Measurements from ENCODE around the gene PIK3R3. TPM values are rescaled to one million over a fixed set of nuclear protein-coding genes. Genes with fewer than 3 reads are reported as not detected.
A peak's percentile ranks its signal among the peaks of the same experiment; 100 is the strongest.

PIK3R3 gene
- total RNA-seq, 1 experiment from 2014 or later = 10.4 TPM

DNA sequence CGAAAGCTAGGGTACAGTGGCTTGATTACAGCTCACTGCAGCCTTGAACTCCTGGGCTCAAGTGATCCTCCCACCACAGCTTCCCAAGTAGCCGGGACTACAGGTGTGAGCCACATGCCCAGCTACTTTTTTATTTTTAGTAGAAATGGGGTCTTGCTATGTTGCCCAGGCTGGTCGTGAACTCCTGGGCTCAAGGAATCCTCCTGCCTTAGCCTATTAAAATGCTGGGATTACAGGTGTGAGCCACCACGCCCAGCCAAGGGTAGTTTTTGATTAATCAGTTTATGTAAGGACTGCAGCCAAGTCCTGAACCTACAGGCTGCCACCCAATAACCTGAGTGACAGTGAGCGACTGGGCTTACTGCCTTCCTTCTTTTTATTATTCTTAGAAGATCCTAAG lies 88.3 kb downstream of the PIK3R3 start:
- no peaks in the 10 kb centered on the region for H3K9me2 ChIP-seq (replicated peaks; ENCODE audit: insufficient read depth, low read length)
- H3K9ac ChIP-seq (ENCODE audit: low read length) = peak overlapping the region; percentile 36
- peaks cover 78% of the 10 kb centered on the region for H3K4me1 ChIP-seq (ENCODE audit: low read length)
- no peak overlapping the region for H2AFZ ChIP-seq (ENCODE audit: low read length)
- no peak for DNase-seq
- peak overlapping the region; percentile 96 for H3K27ac ChIP-seq (ENCODE audit: low read length)
- H3K27me3 ChIP-seq (ENCODE audit: low read length) = no peaks in the 10 kb centered on the region
- H3K9me3 ChIP-seq (ENCODE audit: low read length) = no peaks in the 10 kb centered on the region
- H3K79me2 ChIP-seq (ENCODE audit: low read length) = no peaks in the 10 kb centered on the region
- H4K20me1 ChIP-seq (ENCODE audit: insufficient read depth, low read depth, low read length) = no peaks in the 10 kb centered on the region
- H3K4me2 ChIP-seq (ENCODE audit: low read depth, low read length, poor library complexity, severe bottlenecking) = peak overlapping the region; percentile 72
- H3K4me3 ChIP-seq (ENCODE audit: low read length) = peak overlapping the region; percentile 17; the same call in 1 of the 2 replicates
- H3K36me3 ChIP-seq (ENCODE audit: insufficient read depth, low read length) = peaks cover 8% of the 10 kb centered on the region; the same call in 1 of the 2 replicates

DNA sequence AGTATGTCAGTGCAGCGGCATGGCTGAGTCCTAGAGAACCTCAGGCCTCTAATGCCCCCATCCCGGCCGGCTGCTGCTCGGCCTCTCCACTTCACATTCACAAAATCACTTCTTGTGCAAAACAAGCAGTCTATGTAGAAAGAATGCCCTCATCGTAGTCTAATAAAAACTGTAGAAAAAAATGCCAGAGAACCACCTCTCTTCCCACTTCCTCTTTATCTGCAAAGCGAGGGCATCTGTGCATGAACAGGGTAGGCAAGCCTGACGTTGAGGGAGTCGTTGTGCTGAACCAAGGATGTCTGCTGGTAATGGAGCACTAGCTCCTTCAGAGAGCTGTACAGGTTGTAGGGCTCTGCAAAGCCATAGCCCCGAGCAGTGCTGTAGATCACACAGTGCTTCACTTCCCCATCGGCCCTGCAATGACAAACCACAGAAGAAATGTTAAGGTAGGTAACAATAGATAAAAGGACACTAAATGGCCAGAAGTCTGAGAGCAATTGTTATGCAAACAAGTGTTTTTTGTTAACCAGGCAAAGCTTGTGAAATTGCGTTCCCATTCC lies 88.9 kb downstream of the PIK3R3 start:
- peaks cover 79% of the 10 kb centered on the region for H3K4me1 ChIP-seq (ENCODE audit: low read length)
- no peaks in the 10 kb centered on the region for H3K9me2 ChIP-seq (replicated peaks; ENCODE audit: insufficient read depth, low read length)
- no peaks in the 10 kb centered on the region for H3K27me3 ChIP-seq (ENCODE audit: low read length)
- H4K20me1 ChIP-seq (ENCODE audit: insufficient read depth, low read depth, low read length) = no peaks in the 10 kb centered on the region
- peak overlapping the region; percentile 11 for H3K4me3 ChIP-seq (ENCODE audit: low read length)
- no peaks in the 10 kb centered on the region for H3K9me3 ChIP-seq (ENCODE audit: low read length)
- H2AFZ ChIP-seq (ENCODE audit: low read length) = no peak overlapping the region
- peak overlapping the region; percentile 72 for H3K4me2 ChIP-seq (ENCODE audit: low read depth, low read length, poor library complexity, severe bottlenecking)
- H3K9ac ChIP-seq (ENCODE audit: low read length) = peak overlapping the region; percentile 61
- DNase-seq = peak; percentile 97
- no peaks in the 10 kb centered on the region for H3K79me2 ChIP-seq (ENCODE audit: low read length)
- H3K36me3 ChIP-seq (ENCODE audit: insufficient read depth, low read length) = peaks cover 8% of the 10 kb centered on the region; the same call in 1 of the 2 replicates
- peak overlapping the region; percentile 96 for H3K27ac ChIP-seq (ENCODE audit: low read length)

DNA sequence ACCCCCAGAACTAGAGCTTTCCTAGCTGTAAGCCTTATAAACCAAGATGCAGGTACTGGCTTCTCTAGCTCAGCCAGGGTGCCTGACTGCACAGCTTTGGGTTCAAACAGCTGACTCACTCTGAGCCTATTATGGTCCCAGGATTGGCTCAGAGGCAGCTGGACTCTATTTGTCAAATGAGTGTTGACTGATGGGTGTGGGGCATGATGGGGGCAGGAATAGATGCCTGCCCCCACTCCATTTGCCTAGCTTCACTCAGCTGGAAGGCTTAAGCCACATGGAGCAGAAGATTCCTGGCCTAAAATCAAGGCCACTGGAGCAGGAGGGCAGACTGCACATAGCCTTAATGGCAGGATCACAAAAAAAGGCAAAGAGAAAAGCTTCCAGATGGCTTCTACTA lies 90.5 kb downstream of the PIK3R3 start:
- Histone ChIP-seq H3K9ac (ENCODE audit: low read length) (peak overlapping the region; percentile 61), H3K4me1 (ENCODE audit: low read length) (peaks cover 89% of the 10 kb centered on the region), H4K20me1 (ENCODE audit: insufficient read depth, low read depth, low read length) (no peaks in the 10 kb centered on the region), H3K27me3 (ENCODE audit: low read length) (no peaks in the 10 kb centered on the region), H3K9me3 (ENCODE audit: low read length) (no peaks in the 10 kb centered on the region), H3K4me2 (ENCODE audit: low read depth, low read length, poor library complexity, severe bottlenecking) (peak overlapping the region; percentile 72), H3K36me3 (ENCODE audit: insufficient read depth, low read length) (peaks cover 8% of the 10 kb centered on the region; the same call in 1 of the 2 replicates), H3K27ac (ENCODE audit: low read length) (peak overlapping the region; percentile 96), H3K4me3 (ENCODE audit: low read length) (peak overlapping the region; percentile 11; the same call in 1 of the 2 replicates), H2AFZ (ENCODE audit: low read length) (no peak overlapping the region), H3K9me2 (replicated peaks; ENCODE audit: insufficient read depth, low read length) (no peaks in the 10 kb centered on the region), H3K79me2 (ENCODE audit: low read length) (no peaks in the 10 kb centered on the region)
- peak; percentile 63 for DNase-seq

DNA sequence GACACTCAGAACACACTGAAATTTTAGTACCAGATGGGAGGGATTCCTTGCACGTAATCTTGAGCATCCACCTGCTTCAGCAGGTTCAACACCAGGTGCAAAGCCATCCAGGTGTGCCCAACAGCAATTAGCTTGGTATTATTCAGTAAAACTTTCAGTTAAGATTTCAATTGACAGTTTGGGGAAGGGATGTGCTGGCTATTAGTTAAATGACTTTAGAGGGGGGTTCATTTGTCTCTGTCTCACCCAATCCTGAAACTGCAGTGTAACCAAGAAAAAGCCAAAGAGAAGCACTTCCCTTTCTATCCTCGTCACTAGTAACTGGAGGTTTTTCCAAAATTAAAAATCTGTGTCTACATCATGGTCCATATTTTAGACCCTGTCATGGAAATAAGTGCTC lies 90.9 kb downstream of the PIK3R3 start:
- peaks cover 8% of the 10 kb centered on the region; the same call in 1 of the 2 replicates for H3K36me3 ChIP-seq (ENCODE audit: insufficient read depth, low read length)
- DNase-seq = peak; percentile 73
- H3K79me2 ChIP-seq (ENCODE audit: low read length) = no peaks in the 10 kb centered on the region
- 0 out of 2 replicates have a peak overlapping the region, but pooled peaks have one; percentile 11 for H3K4me3 ChIP-seq (ENCODE audit: low read length)
- H3K9me3 ChIP-seq (ENCODE audit: low read length) = no peaks in the 10 kb centered on the region
- H3K4me1 ChIP-seq (ENCODE audit: low read length) = peaks cover 89% of the 10 kb centered on the region
- peak overlapping the region; percentile 96 for H3K27ac ChIP-seq (ENCODE audit: low read length)
- H3K9ac ChIP-seq (ENCODE audit: low read length) = peak overlapping the region; percentile 61
- H4K20me1 ChIP-seq (ENCODE audit: insufficient read depth, low read depth, low read length) = no peaks in the 10 kb centered on the region
- H3K27me3 ChIP-seq (ENCODE audit: low read length) = no peaks in the 10 kb centered on the region
- H3K4me2 ChIP-seq (ENCODE audit: low read depth, low read length, poor library complexity, severe bottlenecking) = peak overlapping the region; percentile 72
- H3K9me2 ChIP-seq (replicated peaks; ENCODE audit: insufficient read depth, low read length) = no peaks in the 10 kb centered on the region
- H2AFZ ChIP-seq (ENCODE audit: low read length) = no peak overlapping the region

DNA sequence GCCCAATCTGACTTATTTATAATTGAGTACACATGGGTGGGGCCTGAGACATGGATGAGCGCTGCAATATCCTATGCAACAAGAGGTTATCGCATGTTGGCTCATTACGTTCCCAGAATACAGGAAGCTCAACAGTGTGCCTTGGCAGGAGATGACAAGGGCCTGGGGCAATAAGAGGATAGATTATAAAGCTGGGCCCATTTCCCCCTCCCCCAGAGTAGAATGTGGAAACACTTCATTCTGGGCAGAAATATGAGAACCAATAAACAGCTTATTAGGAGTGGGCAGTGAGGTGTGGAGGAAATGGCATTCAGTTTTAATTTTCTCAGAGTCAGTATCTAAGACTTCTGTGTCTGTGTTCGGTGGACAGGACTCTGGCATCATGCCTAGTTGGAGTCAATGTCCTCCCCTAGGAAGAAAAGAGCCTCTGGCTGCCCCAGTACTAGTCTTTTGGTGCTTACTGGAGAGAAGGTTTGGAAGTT lies 92.8 kb downstream of the PIK3R3 start:
- DNase-seq = no peak
- no peaks in the 10 kb centered on the region for H3K79me2 ChIP-seq (ENCODE audit: low read length)
- H3K9me2 ChIP-seq (replicated peaks; ENCODE audit: insufficient read depth, low read length) = no peaks in the 10 kb centered on the region
- H3K4me2 ChIP-seq (ENCODE audit: low read depth, low read length, poor library complexity, severe bottlenecking) = no peak overlapping the region
- H3K4me3 ChIP-seq (ENCODE audit: low read length) = no peak overlapping the region
- peaks cover 73% of the 10 kb centered on the region for H3K4me1 ChIP-seq (ENCODE audit: low read length)
- H3K27me3 ChIP-seq (ENCODE audit: low read length) = no peaks in the 10 kb centered on the region
- peak overlapping the region; percentile 96 for H3K27ac ChIP-seq (ENCODE audit: low read length)
- no peak overlapping the region for H3K9ac ChIP-seq (ENCODE audit: low read length)
- no peak overlapping the region for H2AFZ ChIP-seq (ENCODE audit: low read length)
- no peaks in the 10 kb centered on the region for H3K9me3 ChIP-seq (ENCODE audit: low read length)
- no peaks in the 10 kb centered on the region for H4K20me1 ChIP-seq (ENCODE audit: insufficient read depth, low read depth, low read length)
- peaks cover 8% of the 10 kb centered on the region; the same call in 1 of the 2 replicates for H3K36me3 ChIP-seq (ENCODE audit: insufficient read depth, low read length)

DNA sequence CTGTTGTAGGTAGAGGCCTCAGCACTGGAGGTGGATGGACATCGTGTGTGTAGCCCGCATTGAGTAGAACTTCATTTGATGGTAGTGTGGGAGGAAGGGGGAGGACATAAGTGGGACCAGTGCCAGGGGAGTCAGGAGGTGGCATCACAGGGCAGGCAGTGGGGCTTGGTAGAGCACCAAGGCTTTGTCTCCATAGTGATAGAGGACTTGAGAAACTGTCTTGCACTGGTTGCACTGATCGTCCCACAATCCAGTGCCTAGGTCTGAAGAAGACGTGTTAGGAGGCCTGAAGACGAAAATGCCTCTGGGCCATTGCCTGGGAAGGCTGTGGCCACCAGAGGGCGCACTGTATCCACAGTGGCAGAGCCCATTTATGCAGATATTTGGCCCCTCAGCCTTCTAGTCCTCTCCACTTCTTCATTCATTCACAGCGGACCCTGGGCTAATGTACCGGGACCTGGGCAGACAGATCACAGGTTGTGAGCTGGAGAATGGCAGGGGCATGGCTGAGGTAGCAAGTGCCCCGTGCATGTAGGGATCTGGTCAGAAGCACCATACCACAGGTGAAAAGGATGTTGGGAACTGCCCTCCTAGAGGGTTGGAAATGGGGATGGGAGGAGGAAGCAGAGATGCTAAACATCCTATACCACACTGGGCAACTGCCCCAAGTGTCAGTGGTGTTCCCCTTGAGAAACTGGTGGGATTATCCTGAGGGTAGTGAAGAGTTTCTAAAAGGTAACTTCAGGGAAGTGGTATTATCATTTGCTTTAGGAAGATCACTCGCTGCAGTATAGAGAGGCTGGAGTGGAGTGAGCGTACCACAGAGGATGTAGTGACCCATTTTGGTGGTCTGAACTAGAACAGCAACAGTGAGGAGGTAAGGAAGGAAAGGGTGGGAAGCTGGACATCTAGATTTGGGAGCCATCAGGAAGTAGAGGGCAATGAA lies 95.3 kb downstream of the PIK3R3 start:
- Histone ChIP-seq H3K9me2 (replicated peaks; ENCODE audit: insufficient read depth, low read length) (no peaks in the 10 kb centered on the region), H3K36me3 (ENCODE audit: insufficient read depth, low read length) (peaks cover 11% of the 10 kb centered on the region; the same call in 1 of the 2 replicates), H3K9ac (ENCODE audit: low read length) (no peak overlapping the region), H3K27ac (ENCODE audit: low read length) (peak overlapping the region; percentile 12), H2AFZ (ENCODE audit: low read length) (no peak overlapping the region), H3K4me2 (ENCODE audit: low read depth, low read length, poor library complexity, severe bottlenecking) (no peak overlapping the region), H3K9me3 (ENCODE audit: low read length) (no peaks in the 10 kb centered on the region), H4K20me1 (ENCODE audit: insufficient read depth, low read depth, low read length) (no peaks in the 10 kb centered on the region), H3K27me3 (ENCODE audit: low read length) (no peaks in the 10 kb centered on the region), H3K4me3 (ENCODE audit: low read length) (no peak overlapping the region), H3K79me2 (ENCODE audit: low read length) (no peaks in the 10 kb centered on the region), H3K4me1 (ENCODE audit: low read length) (peaks cover 49% of the 10 kb centered on the region)
- peak; percentile 93 for DNase-seq

DNA sequence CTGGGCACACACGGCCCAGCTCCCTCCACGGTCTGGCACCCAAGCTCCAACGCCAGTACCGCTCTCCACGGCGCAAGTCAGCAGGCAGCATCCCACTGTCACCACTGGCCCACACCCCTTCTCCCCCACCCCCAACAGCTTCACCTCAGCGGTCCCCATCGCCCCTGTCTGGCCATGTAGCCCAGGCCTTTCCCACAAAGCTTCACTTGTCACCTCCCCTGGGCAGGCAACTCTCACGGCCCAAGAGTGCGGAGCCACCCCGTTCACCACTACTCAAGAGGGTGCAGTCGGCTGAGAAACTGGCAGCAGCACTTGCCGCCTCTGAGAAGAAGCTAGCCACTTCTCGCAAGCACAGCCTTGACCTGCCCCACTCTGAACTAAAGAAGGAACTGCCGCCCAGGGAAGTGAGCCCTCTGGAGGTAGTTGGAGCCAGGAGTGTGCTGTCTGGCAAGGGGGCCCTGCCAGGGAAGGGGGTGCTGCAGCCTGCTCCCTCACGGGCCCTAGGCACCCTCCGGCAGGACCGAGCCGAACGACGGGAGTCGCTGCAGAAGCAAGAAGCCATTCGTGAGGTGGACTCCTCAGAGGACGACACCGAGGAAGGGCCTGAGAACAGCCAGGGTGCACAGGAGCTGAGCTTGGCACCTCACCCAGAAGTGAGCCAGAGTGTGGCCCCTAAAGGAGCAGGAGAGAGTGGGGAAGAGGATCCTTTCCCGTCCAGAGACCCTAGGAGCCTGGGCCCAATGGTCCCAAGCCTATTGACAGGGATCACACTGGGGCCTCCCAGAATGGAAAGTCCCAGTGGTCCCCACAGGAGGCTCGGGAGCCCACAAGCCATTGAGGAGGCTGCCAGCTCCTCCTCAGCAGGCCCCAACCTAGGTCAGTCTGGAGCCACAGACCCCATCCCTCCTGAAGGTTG lies 97.6 kb downstream of the PIK3R3 start:
- H3K4me1 ChIP-seq (ENCODE audit: low read length) = peaks cover 26% of the 10 kb centered on the region
- H3K27ac ChIP-seq (ENCODE audit: low read length) = no peak overlapping the region
- H2AFZ ChIP-seq (ENCODE audit: low read length) = no peak overlapping the region
- H4K20me1 ChIP-seq (ENCODE audit: insufficient read depth, low read depth, low read length) = no peaks in the 10 kb centered on the region
- no peak overlapping the region for H3K4me3 ChIP-seq (ENCODE audit: low read length)
- H3K27me3 ChIP-seq (ENCODE audit: low read length) = no peaks in the 10 kb centered on the region
- no peaks in the 10 kb centered on the region for H3K79me2 ChIP-seq (ENCODE audit: low read length)
- no peaks in the 10 kb centered on the region for H3K9me2 ChIP-seq (replicated peaks; ENCODE audit: insufficient read depth, low read length)
- H3K9ac ChIP-seq (ENCODE audit: low read length) = no peak overlapping the region
- no peak for DNase-seq
- H3K9me3 ChIP-seq (ENCODE audit: low read length) = no peaks in the 10 kb centered on the region
- H3K4me2 ChIP-seq (ENCODE audit: low read depth, low read length, poor library complexity, severe bottlenecking) = no peak overlapping the region
- peaks cover 9% of the 10 kb centered on the region; the same call in 1 of the 2 replicates for H3K36me3 ChIP-seq (ENCODE audit: insufficient read depth, low read length)
